GM18858 (cell line): ENCODE data around the gene SHFL.

Source experiments
- ATAC-seq: cut with Tn5 transposase; IDR thresholded peaks from one replicate; pipeline ENCODE4 v1.9.1; 2021; ENCODE audit not compliant: unreplicated experiment

The SHFL gene

DNA sequence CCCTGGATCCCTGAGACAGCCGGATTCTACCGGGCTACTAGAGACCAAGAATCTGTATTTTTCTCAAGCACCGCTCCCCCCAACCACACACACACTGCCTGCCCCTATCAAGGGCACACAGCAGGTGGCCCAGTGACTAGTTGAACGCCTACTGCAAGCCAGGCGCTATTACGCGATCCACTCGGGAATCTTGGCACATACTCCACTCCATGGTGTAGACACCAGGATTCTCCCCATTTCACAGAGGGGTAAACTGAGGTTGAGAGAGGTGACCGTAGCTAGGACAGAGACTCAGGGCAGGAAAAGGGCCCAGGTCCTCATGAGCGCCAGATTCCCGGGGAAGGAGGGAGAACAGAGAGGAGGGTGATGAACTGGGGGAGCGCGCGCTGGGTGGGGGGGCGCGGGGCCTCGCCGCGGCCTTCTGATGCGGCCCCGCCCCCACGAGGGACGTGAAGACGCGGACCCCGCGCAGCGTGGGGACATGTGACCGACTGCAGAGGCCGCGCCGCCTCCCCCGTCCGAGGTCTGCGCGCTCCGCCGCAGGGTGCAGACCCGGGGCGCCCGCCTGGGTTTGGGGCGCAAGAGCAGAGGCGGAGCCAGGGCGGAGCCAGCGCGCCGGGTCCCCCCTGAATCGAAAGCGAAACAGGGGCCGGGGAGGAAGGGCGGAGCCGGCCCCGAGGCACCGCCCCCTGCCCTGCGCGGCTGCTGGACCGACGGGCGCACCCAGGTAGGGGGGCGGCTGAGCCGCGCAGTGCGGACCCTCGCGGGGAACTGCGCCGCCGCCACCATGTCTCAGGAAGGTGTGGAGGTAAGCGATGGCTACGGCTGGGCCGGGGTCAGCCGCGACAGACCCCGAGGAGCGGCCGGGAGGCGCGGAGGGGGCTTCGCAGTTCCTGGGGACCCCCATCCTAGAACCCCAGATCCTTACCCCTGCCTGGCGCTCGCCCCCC is at the start of gene SHFL:
SHFL (plus strand) TSS at position 677 of the 950 bp plus-strand sequence; CDS start at position 788, 111 bp downstream.
- peak; percentile 66 for ATAC-seq

DNA sequence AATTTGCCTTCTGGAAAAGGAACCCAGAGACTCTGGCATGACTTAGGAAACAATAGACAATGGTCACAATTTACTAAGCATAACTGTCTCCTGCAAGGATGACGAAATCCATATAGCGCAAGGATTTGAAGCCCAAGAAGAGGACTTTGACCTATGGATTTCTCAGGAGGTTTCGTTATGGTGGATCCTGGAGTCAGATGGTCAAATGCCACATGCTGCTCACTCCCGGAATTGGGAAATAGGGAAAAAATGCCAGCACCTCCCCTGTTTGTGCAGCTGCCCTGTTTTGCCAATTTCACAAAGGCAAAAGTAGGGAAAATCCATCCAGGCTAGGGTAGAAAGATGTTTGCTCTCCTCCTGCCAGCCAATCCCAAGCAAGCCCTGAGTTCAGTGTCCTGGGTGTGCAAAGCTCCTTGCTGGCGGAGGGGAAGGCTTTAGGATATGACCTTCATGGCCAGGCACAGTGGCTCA is 49.5 kb upstream of the SHFL start:
- ATAC-seq, result no peak

DNA sequence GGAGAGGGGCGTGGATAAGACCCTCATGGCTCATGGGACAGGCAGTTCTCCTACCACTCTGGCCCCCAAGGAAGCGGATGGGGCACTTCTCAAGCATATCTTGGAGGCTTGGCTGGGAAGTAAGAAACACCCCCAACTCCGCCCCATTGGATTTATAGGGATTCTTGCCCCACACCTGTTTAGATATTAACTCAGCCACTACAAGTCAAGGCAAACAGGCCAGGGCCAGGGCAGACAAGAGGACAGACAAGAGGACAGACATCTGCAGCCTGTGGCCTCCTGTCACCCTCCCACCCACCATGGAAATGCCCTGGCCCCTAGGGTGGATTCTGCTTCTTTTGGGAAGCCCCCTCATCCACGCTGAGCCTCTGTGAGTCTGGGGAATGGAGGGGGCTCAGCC is 48.8 kb upstream of the SHFL start:
- no peak for ATAC-seq

DNA sequence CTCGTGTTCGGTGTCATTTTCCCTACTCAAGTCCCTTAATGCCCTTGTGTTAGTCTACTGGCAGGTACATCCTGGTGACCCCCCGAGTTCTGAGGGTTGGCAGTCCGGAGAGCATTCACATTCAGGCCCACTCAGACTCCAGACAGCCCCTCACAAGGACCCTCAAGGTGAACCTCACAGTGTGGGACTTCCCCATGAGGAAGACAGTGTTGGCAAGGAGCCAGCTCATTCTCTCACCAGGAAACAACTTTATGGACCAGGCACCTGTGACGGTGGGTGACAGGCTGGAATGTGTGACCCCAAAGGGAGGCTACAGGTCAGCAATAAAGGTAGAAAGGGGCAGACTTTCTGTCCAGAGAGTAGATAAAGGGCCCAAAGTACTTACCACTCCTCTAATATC is 48.3 kb upstream of the SHFL start:
- ATAC-seq, result no peak

DNA sequence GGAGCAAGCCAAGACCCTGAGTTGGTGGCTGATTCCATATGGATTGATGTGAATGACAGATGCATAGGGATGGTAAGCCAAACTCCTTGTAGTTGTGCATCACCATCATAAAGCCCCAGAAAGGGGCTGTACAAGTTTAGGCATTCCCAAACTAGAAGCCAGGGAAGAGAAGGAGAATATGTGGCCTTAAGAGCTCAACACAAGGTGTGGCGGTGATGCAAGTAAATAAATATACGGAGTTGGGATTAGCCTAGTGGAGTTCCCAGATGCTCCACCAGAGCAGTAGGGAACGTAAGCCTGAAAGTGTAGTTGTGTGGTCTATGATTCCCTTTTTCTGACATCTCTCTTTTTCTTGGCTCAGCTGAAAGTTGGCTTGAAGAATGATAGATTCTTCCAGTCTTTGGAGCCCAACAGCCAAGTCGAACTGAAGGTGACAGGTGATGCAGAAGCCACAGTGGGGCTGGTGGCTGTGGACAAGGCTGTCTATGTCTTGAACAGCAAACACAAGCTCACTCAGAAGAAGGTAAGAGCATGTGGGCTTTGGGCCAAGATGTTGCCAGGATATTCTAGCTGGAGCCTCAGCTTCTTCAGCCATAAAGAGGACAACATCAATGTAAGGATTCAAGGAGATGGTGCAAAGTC is 42.7 kb upstream of the SHFL start:
- ATAC-seq, result no peak

DNA sequence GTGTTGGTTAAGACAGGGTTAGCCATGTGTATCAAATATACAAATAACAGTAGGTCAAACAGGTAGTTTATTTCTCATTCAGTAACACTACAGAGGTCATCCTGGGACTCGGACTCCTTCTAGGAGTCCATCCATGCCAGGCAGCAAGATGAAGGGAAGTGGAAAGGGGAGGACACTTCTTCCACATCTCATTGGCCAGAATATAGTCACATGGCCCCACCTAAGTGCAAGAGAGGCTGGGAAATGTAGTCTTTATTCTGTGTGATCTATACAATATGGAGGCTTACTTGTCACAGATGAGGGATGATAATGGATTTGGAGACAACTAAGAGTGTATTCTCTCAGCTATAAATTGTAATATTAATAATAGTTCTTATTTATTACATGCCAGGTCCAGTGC is 41.7 kb upstream of the SHFL start:
- ATAC-seq, result no peak

DNA sequence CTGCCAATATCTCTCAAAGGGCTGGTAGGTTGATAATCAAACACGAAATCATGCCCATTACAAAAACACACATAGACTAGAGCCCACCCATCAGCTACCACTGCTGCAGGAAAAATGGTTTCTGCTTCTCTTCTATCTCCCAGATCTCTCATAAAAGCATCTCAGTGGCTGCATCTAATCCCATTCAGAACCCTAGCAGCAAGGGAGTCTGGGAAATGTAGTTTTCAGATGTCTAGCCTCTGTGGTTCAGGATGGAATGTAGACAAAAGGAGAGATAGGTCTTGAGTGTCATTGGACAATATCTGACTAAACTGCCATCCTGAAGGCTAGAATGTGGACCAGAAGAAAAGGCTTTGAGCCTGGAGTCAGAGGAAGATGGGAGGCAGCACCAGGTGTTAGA is 40.7 kb upstream of the SHFL start:
- ATAC-seq, result no peak

DNA sequence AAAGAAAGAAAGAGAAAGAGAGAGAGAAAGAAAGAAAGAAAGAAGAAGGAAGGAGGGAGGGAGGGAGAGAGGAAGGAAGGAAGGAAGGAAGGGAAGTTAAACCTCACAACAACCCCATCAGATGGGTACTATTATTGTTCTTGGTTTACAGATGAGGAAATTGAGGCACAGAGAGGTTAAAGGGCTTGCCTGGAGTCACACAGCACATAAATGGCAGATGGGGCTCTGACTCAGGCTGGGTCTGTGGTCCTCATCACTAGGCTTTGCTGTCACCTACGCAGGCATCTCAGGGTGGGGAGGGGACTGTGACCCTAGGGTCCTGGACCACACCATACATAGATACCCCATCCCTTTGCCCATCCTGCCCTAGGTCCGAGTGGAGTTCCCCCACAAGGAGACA is 36.5 kb upstream of the SHFL start:
- no peak for ATAC-seq

DNA sequence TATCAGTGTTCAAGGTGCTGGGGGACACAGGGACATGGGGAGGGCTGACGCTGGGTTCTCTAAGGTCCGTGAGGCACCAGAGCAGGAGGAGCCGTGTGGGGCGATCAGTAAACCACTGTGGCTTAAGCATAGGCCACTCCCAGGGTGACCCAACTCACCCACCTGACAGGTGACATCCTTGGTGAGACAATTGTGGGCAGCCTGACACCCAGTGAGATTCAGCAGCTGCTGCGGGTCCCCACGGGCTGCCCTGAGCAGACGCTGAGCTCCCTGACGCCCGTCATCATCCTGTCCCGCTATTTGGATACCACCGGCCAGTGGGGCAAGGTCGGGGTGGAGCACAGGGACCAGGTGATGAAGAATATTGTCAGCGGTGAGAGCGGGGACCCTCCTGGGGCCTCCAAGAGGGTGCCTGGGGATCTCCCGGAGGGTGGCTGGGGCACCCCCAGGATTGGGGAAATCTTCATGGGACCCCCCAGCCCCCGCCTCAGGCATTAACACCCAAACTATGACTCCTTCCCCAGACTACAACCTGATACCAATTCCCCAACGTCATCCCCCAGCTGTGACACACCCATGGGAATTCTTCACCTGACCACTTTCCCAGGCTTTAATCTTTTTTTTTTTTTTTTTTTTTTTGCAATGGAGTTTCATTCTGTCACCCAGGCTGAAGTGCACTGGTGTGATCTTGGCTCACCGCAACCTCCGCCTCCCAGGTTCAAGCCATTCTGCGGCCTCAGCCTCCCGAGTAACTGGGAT is 33.3 kb upstream of the SHFL start:
- no peak for ATAC-seq

DNA sequence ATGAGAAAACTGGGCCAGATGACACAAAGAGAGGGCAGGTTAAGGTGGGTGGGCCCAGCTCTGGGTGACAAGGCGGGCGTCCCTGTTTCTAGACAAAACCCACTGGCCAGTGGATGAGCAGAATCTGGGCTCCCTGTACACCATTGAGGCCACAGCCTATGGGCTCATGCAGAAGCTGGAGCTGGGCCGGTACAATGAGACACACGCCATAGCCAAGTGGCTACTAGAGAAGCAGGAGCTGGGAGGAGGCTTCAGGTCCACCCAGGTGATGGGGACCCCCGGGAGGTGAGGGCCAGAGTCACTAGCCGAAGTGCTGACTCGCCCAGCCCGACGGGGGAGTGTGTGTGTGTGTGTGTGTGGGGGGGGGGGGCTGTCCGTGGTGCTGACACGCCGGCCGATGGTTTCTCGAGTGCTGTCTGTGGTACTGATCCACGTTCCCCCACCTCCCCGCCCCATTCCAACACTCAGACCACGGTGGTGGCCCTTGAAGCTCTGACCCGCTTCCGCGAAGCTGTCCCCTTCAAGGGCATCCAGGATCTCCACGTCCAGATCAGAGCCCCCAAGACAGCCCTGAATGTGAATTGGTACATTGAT is 24.3 kb upstream of the SHFL start:
- no peak for ATAC-seq

DNA sequence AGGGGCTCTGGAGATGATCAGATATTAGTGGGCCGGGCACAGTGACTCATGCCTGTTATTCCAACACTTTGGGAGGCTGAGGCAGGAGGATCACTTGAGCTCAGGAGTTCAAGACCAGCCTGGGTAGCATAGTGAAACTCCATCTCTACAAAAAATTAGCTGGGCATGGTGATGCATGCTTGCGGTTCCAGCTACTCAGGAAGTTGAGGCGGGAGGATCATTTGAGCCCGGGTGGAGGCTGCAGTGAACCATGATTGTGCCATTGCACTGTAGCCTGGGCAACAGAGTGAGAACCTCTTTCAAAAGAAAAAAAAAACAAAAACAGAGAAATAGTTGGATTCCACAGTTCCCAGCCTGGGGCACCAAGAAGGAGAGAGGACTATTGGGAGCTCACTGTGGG is 17.9 kb upstream of the SHFL start:
- ATAC-seq, result no peak

DNA sequence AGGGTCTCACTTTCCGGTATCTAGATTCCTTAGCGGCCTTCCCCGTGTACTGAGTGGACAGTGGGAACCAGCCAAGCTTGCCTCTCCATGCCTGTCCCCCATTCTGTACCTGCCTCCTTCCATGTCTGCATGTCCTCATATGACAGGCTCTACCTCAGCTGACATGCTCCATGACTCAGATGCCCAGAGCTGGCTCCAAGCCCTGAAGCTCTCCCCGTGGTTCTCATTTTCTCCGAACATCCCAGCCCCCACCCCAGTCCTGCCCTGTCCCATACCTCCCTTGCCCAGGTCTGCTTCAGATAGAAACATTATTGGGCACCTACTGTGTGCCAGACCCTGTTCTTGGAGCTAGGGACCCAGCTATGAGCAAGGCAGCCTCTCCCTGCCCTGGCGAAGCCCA is 17.1 kb upstream of the SHFL start:
- ATAC-seq, result no peak

DNA sequence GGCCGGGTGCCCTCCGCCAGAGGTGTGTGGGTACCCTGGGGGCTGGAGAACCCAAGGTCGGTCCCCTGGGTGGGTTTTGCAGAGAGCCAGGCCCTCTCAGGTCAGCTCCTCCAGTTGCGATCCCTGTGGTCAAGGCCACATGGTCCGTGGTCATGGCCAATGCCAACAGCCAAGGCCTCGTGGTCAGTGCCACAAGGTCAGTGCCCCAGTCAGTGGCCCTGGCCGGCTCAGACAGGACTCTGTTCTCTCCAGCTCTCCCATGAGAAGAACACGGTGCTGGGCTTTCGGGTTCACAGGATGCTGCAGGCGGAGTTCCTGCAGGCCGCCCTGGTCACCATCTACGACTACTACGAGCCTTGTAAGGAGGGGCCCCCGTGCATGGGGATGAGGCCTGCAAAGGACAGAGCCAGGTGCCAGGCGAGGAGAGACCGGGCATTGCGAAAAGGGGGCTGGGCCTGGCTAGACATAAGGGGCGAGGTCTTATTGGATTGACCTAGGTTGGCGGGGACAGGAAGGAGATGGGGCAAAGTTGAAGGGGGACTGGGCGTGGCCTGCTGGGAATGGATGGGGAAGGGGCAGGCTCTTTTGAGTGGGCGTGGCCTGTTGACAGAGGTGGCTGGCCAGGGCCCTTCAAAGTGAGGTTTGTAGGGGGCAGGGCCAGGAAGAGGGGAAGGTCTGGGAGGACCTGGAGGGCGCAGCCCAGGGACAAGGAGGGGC is 15.2 kb upstream of the SHFL start:
- ATAC-seq, result no peak

DNA sequence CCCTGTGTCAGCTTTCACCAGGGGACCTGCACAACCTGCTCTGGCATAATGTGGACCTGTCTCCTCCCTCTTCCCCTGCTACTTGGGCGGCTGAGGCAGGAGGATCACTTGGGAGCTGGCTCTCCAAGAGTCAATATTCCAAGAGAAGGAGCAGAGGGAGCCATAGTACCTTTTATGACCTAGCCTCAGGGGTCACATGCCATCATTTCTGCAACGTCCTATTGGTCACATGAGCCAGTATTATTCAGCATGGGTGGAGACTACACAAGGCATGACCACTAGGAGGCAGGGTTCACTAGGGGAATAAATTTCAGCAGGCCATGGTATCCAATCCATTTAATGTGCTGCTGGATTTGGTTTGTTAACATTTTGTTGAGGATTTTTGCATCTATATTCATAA is 12.0 kb upstream of the SHFL start:
- no peak for ATAC-seq

DNA sequence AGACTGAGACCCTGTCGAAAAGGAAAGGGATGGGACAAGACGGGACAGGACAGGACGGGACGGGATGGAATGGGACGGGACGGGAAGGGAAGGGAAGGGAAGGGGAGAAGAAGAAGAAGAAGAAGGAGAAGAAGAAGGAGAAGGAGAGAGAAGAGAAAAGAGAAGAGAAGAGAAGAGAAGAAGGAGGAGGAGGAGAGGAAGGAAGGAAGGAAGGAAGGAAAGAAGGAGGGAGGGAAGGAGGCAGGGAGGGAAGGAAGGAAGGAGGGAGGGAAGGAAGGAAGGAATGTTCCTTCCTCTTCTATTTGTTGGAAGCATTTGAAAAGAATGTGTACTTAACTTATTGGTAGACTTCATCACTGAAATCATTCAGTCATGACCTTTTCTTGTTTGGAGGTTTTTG is 9.6 kb upstream of the SHFL start:
- ATAC-seq, result no peak

DNA sequence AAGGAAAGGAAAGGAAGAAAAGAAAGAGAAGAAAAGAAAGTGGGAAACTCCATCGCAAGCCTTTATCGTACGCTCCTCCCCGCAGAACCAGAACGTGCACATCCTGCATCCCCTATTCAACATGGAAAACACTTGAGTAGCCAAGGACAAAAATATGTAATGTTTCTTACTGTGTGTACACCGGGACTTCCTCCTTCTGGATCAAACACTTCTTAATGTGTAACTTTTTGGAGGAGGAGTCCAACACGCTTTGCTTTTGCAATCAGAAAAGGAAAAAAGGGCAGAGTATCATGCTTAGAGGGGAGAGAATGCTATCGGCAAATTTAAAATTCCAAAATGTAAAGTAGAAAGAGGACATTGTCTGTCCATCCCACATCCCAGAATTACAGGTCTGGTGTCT is 7.8 kb upstream of the SHFL start:
- ATAC-seq, result no peak

DNA sequence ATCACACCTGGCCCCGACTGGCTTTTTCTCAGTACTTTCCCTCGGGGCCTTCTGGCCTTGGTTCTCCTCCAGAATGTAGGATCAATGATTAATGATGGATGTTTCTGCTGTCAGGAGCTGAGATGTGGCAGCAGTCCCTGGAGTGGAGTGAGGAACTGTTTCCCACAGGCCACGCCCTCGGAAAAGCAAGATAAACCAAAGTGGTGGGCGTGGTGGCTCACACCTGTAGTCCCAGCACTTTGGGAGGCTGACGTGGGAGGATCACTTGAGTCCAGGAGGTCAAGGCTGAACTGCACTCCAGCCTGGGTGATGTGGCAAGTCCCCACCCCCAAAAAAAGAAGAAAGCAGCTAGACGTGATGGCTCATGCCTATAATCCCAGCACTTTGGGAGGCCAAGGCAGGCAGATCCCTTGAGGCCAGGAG is 7.1 kb upstream of the SHFL start:
- no peak for ATAC-seq

DNA sequence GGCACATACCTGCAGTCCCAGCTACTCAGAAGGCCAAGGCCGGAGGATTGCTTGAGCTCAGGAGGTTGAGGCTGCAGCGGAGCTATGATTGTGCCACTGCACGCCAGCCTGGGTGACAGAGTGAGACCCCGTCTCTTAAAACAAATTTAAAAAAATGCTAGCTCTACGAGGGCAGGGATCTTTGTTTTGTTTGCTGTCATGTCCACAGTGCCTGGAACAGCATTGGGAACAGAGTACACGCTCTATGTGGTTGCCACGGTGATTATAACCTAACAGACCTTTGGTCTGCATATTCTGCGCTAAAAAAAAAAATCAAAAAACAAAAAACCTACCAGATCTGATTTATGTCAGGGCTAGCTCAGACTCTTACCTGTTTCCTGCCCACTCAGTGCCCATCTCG is 2.2 kb upstream of the SHFL start:
- ATAC-seq, result no peak

DNA sequence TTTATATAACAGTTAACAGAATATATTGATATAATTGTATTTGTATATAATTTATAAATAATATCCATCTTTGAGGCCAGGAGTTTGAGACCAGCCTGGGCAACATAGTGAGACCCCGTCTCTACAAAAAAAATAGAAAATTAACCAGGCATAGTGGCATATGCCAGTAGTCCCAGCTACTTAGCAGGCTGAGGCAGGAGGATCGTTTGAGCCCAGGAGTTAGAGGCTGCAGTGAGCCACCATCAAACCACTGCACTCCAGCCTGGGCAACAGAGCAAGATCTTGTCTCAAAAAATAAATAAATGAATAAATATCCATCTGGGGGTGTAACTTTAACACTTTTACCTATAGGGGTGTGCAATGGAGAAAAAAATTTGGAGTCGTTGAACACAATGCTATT is 1.3 kb upstream of the SHFL start:
- ATAC-seq, result no peak

DNA sequence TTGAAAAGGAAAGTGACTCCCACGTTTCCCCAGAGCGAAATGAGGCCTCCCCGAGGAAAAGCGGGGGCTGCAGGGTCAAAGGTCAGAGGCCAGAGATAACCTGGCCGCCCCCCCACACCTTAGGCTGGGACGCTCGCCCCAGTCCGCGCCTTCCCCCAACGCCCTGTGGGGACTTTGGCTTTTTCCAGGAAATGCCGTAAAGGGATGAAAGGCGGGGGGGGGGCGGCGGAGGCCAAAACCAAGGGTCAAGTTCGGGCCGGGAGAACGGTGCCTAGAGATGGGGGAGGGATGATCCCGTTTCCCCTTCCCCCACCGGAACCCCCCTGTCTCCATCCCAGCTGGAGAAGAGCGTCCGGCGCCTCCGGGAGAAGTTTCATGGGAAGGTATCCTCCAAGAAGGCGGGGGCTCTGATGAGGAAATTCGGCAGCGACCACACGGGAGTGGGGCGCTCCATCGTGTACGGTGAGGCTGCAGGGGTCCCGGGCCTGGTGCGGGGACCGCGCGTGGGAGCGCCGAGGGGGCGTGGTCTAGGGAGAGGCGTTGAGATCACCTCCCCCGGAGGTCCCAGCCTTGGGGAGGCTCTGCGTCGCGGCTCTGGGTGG is 575 bp downstream of the SHFL start:
- no peak for ATAC-seq
